Chondrocyte (in vitro differentiated cells): ENCODE measurements around the gene TEDC1. TPM values are rescaled to one million over a fixed set of nuclear protein-coding genes. Genes with fewer than 3 reads are reported as not detected.
"Not testable (repeated sequence)": the region's sequence is repeated elsewhere in the genome, so short reads cannot be mapped to it uniquely, and the experiment has no call there.

ENCODE experiments used
- DNase-seq: peaks from one replicate; pipeline ENCODE4 v3.0.0; 2021; ENCODE audit warnings: mixed read lengths, low spot score
- H3K27ac Mint-ChIP-seq: one replicate; pipeline ENCODE4 v1.8.0; 2021; ENCODE audit warnings: mild to moderate bottlenecking, moderate library complexity, mixed read lengths; ENCODE audit not compliant: unreplicated experiment
- H3K27me3 Mint-ChIP-seq: 2 replicates; pipeline ENCODE4 v1.8.0; 2021; ENCODE audit warnings: low read depth, mixed read lengths
- H3K36me3 Mint-ChIP-seq: 2 replicates; pipeline ENCODE4 v1.8.0; 2021; ENCODE audit warnings: low read depth, mixed read lengths
- H3K4me1 Mint-ChIP-seq: 2 replicates; pipeline ENCODE4 v1.8.0; 2021; ENCODE audit warnings: low read depth, mild to moderate bottlenecking, mixed read lengths
- H3K4me3 Mint-ChIP-seq: one replicate; pipeline ENCODE4 v1.8.0; 2021; ENCODE audit warnings: mild to moderate bottlenecking, moderate library complexity, mixed read lengths; ENCODE audit not compliant: unreplicated experiment
- H3K9me3 Mint-ChIP-seq: 2 replicates; pipeline ENCODE4 v1.8.0; 2021; ENCODE audit warnings: low read depth, mixed read lengths
- total RNA-seq: library from RNA; stranded (reverse); gene quantifications from 3 replicates; pipeline ENCODE4 v1.2.1, GENCODE V29; 2021
- TF ChIP-seq, protein P1 (sequence below): fragments of 200-600 bp; sonication (generic); IDR thresholded peaks from 2 replicates; pipeline ENCODE4 v1.5.0; 2021; ENCODE audit warnings: antibody characterized with exemption, mild to moderate bottlenecking, moderate library complexity

TEDC1 gene
- total RNA-seq, 1 donor from 2014 or later: 12.9 TPM

DNA sequence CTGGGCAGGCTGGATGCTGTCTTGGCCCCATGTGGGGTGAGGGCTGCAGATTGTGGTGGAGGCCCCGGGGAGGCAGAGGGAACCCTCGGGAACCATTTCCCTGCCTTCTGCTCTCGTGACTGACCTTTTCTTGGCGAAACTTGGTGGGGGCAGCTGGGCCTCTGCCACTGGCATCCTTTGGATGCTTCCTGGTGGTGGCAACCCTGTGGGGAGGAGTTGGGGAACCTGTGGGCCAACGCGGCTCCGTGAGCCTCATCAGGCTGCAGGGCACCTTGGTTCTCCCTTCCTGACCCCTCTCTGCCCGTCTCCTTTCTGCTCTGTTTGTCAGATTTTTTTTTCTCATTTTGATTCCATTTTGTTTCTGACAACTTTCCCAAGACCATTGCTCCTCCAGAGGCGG lies 49.8 kb downstream of the TEDC1 start:
- Mint-ChIP-seq H3K27ac (no peak overlapping the region), H3K9me3 (peaks cover 12% of the 10 kb centered on the region), H3K36me3 (no peaks in the 10 kb centered on the region), H3K4me1 (no peaks in the 10 kb centered on the region), H3K27me3 (peaks cover 25% of the 10 kb centered on the region), H3K4me3 (no peak overlapping the region)
- DNase-seq: peak; percentile 48
- TF ChIP-seq, protein P1, sequence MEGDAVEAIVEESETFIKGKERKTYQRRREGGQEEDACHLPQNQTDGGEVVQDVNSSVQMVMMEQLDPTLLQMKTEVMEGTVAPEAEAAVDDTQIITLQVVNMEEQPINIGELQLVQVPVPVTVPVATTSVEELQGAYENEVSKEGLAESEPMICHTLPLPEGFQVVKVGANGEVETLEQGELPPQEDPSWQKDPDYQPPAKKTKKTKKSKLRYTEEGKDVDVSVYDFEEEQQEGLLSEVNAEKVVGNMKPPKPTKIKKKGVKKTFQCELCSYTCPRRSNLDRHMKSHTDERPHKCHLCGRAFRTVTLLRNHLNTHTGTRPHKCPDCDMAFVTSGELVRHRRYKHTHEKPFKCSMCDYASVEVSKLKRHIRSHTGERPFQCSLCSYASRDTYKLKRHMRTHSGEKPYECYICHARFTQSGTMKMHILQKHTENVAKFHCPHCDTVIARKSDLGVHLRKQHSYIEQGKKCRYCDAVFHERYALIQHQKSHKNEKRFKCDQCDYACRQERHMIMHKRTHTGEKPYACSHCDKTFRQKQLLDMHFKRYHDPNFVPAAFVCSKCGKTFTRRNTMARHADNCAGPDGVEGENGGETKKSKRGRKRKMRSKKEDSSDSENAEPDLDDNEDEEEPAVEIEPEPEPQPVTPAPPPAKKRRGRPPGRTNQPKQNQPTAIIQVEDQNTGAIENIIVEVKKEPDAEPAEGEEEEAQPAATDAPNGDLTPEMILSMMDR: no peak

DNA sequence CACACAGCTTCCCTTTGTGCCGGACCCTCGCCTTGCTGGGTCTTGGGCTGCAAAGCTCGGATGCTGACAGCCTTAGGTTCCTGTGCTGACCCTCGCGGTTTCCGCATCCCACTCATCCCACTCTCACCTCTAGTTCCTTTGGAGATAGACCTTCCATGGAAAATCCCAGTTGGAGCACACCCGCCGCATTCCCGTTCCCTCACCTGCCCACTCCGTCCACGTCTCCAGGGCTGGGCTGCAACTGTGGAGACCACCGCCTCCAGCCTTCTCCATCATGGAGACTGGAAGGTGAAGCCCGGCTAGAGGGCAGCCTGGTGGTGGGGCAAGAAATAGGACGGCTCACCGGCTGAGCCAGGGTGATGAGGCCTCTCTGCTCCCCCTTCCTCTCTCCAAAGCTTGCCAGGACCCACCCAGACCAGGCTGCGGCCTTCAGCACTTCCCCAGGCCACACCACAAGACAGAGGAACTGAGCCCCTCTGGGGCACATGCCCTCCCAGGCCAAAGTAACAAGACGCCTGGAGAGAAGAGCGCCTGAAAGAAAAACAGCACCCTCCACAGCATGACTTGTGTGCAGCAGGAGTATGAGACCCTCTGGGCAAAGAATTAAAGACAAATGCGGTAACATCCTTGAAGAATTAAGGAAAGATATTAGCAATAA lies 50.3 kb downstream of the TEDC1 start:
- Mint-ChIP-seq H3K27me3 (peaks cover 24% of the 10 kb centered on the region), H3K4me1 (no peaks in the 10 kb centered on the region), H3K36me3 (no peaks in the 10 kb centered on the region), H3K27ac (no peak overlapping the region), H3K9me3 (peaks cover 12% of the 10 kb centered on the region), H3K4me3 (no peak overlapping the region)
- peak; percentile 81 for DNase-seq
- TF ChIP-seq, protein P1: no peak

DNA sequence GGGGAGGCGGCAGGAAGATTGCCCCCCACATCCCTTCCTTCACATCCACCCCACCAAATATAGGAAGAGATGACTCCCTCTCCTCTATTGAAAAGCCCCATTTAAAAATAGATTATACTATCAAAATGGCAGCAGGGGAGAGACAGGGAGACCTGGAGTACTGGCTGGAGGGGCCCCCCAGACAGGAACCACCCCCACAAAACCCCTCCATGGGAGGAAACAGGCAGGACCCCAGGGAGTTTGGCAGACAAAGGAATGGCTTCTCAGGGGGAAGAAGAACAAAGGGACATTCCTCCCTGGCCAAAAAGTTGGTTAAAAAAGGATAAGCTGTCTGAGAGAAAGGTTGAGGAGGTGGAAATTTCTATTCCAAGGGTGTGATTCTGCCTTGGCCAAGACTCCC lies 54.6 kb downstream of the TEDC1 start:
- not testable (repeated sequence) for H3K27ac Mint-ChIP-seq, H3K4me1 Mint-ChIP-seq, H3K4me3 Mint-ChIP-seq, DNase-seq, H3K36me3 Mint-ChIP-seq
- peaks cover 17% of the 10 kb centered on the region for H3K9me3 Mint-ChIP-seq
- H3K27me3 Mint-ChIP-seq: peaks cover 22% of the 10 kb centered on the region

DNA sequence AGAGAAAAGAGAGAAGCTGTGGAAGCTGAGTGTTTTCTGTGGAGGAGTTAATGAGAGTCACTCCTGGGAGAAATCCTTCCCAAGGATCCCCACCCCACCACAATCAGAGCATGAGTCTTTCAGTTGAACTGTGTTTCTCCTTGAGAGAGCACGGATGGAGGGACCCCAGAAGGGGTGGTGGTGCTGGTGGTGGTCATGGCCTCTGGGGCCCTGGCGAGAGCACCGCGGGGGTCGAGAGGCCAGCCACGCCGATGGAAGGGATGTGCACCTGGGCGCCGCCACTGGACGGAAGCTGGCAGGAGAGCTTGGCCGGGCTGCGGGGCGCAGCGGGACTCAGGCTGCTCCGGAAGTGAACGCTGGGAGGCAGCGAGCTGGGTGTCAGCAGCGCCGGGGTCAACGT lies 55.4 kb downstream of the TEDC1 start:
- not testable (repeated sequence) for H3K4me1 Mint-ChIP-seq, H3K27ac Mint-ChIP-seq, H3K36me3 Mint-ChIP-seq, DNase-seq, H3K4me3 Mint-ChIP-seq
- Mint-ChIP-seq H3K9me3 (peaks cover 17% of the 10 kb centered on the region), H3K27me3 (peaks cover 19% of the 10 kb centered on the region)

DNA sequence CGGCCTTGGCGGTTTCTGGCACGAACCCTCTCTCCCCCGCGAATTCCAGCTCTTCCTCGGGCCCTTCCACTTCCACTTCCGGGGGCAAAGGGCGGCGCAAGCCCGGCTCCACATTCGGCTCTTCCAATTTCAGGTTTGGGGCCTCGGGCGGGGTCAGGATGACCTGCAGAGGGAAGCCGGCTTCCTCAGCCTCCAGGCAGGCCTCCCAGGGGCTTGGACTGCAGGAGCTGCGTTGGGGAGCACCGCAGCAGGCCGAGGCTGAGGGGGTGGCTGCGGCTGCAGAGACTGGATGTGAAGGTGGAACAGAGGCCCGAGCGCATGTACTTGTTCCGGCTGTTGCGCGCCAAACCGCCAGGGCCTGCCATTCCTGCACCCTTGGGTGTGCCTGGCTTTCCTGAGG lies 56.0 kb downstream of the TEDC1 start:
- not testable (repeated sequence) for H3K36me3 Mint-ChIP-seq, H3K27ac Mint-ChIP-seq, DNase-seq, H3K4me3 Mint-ChIP-seq, H3K4me1 Mint-ChIP-seq
- Mint-ChIP-seq H3K27me3 (peaks cover 15% of the 10 kb centered on the region), H3K9me3 (peaks cover 17% of the 10 kb centered on the region)

DNA sequence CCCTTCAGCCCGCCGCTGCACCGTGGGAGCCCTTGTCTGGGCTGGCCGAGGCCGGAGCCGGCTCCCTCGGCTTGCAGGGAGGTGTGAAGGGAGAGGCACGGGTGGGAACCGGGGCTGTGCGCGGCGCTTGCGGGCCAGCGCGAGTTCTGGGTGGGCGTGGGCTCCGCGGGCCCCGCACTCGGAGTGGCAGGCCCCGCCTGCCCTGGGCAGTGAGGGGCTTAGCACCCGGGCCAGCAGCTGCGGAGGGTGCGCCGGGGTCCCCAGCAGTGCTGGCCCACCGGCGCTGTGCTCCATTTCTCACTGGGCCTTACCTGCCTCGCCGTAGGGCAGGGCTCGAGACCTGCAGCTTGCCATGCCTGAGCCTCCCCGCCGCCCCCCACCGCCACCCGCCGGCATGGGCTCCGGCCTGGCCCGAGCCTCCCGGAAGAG lies 56.7 kb downstream of the TEDC1 start:
- no peak overlapping the region for H3K27ac Mint-ChIP-seq
- peaks cover 20% of the 10 kb centered on the region for H3K27me3 Mint-ChIP-seq
- TF ChIP-seq, protein P1: no peak
- H3K9me3 Mint-ChIP-seq: peaks cover 16% of the 10 kb centered on the region
- H3K4me1 Mint-ChIP-seq: no peaks in the 10 kb centered on the region
- no peaks in the 10 kb centered on the region for H3K36me3 Mint-ChIP-seq
- H3K4me3 Mint-ChIP-seq: no peak overlapping the region
- DNase-seq: peak; percentile 68

Other genes with a start within 250 kb of the TEDC1 start
- gene BTBD6, start 242.7 kb upstream of the TEDC1 start, total RNA-seq: 52.7 to 54.3 TPM (median 53.1 TPM) in 3 replicates
- gene BRF1, start 190.2 kb upstream of the TEDC1 start, total RNA-seq: 26.1 to 31.0 TPM (median 26.2 TPM) in 3 replicates
- 82.6 to 89.5 TPM (median 87.1 TPM) in 3 replicates for gene PACS2, start 176.5 kb upstream of the TEDC1 start, total RNA-seq
- 0.60 to 2.9 TPM (median 2.2 TPM) in 3 replicates for gene TEX22, start 92.7 kb upstream of the TEDC1 start, total RNA-seq
- gene MTA1, start 71.4 kb upstream of the TEDC1 start, total RNA-seq: 83.6 to 91.9 TPM (median 85.1 TPM) in 3 replicates
- 166 to 264 TPM (median 247 TPM) in 3 replicates for gene CRIP2, start 16.4 kb upstream of the TEDC1 start, total RNA-seq
- gene CRIP1, start 4.4 kb upstream of the TEDC1 start, total RNA-seq: 38.7 to 181 TPM (median 174 TPM) in 3 replicates
- gene TMEM121, start 35.3 kb downstream of the TEDC1 start, total RNA-seq: 4.4 to 8.9 TPM (median 6.0 TPM) in 3 replicates